ENCODE data around the gene TST. TPM values are rescaled to one million over a fixed set of nuclear protein-coding genes. Genes with fewer than 3 reads are reported as not detected.
"Not testable (repeated sequence)": the region's sequence is repeated elsewhere in the genome, so short reads cannot be mapped to it uniquely, and the experiment has no call there.

TST gene
- total RNA-seq, 1 experiment from 2014 or later: 12.7 TPM

DNA sequence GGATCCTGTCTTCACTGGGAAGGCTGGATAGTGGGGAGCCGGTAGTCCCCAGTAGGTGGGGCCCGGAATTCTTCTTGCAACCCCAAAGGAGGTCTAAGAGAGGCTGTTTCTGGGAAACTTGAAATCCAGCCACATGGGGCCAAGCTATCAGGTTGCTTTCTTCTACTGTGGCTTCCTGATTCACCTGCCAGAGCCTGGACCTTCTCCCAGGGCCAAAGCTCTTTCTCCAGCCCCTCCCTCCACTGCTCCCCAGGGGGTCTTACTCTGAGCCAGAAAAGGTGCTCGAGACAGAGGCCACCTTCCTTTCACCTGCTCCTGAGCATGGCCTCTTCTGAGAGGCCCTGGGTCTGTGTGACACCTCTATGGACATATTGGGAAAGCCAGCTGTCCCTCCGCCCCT lies 9.1 kb downstream of the TST start:
- Histone ChIP-seq H3K4me3 (no peak overlapping the region), H3K27me3 (replicated peaks) (peaks cover 15% of the 10 kb centered on the region), H3K4me1 (replicated peaks) (no peaks in the 10 kb centered on the region), H3K27ac (no peak overlapping the region), H3K36me3 (no peaks in the 10 kb centered on the region), H3K9me3 (replicated peaks) (no peaks in the 10 kb centered on the region; the same call in 1 of the 2 replicates)
- no peak for DNase-seq (ENCODE audit: low read depth in 1 of 2, low spot score in 2 of 2)

DNA sequence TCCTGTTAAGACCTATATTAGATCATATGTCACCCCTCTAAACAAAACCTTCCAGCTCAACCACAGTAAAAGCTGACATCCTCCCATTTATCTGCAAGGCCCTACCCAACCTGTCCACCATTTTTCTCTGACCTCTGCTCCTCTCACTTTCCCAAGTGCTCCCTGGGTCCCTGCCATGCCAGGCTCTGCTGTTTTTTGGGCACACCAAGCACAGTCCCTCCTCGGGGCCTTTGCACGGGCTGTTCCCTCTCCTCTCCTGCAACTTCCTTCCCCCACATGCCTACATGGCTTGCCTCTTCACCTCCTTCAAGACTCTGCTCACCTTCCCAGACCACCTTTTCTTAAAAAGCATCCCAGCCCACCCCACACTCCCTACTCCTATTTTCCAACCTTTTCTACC lies 9.8 kb downstream of the TST start:
- Histone ChIP-seq H3K4me3 (no peak overlapping the region), H3K4me1 (replicated peaks) (no peaks in the 10 kb centered on the region)

GRCh38 chr22:37008365-37008764 lies 10.9 kb downstream of the TST start:
- H3K36me3 ChIP-seq: no peaks in the 10 kb centered on the region
- H3K4me1 ChIP-seq (replicated peaks): no peaks in the 10 kb centered on the region
- H3K27ac ChIP-seq: no peak overlapping the region
- H3K9me3 ChIP-seq (replicated peaks): peaks cover 4% of the 10 kb centered on the region
- no peak for DNase-seq (ENCODE audit: low read depth in 1 of 2, low spot score in 2 of 2)
- peaks cover 18% of the 10 kb centered on the region for H3K27me3 ChIP-seq (replicated peaks)
- no peak overlapping the region for H3K4me3 ChIP-seq

More for the DNA sequence above, 9.8 kb downstream of the TST start:
- no peak overlapping the region for H3K27ac ChIP-seq
- peaks cover 18% of the 10 kb centered on the region for H3K27me3 ChIP-seq (replicated peaks)
- H3K9me3 ChIP-seq (replicated peaks): peaks cover 4% of the 10 kb centered on the region
- H3K36me3 ChIP-seq: no peaks in the 10 kb centered on the region
- no peak for DNase-seq (ENCODE audit: low read depth in 1 of 2, low spot score in 2 of 2)

DNA sequence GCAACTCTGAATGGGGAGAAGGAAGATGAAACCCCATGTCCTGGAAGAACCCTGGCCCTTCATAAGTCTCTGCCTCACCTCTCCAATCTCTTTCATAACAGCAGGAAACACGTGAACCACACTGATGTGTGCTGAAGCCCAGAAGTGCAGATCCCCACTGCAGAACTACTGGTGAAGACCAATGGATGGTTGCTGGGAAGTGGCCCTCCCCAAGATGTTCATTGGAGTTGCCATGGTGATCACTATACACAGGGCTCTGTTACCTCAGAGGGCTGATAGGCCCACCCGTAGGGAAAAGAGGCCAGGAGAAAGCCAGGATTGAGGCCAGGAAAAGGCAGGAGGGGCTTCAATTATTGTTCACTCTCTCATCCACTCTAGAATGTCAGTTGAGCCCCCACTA lies 11.6 kb downstream of the TST start:
- H3K9me3 ChIP-seq (replicated peaks): peaks cover 4% of the 10 kb centered on the region
- H3K4me1 ChIP-seq (replicated peaks): no peaks in the 10 kb centered on the region
- H3K36me3 ChIP-seq: no peaks in the 10 kb centered on the region
- H3K27me3 ChIP-seq (replicated peaks): peaks cover 21% of the 10 kb centered on the region
- no peak overlapping the region for H3K4me3 ChIP-seq
- DNase-seq (ENCODE audit: low read depth in 1 of 2, low spot score in 2 of 2): no peak
- no peak overlapping the region for H3K27ac ChIP-seq

- H3K4me1 ChIP-seq (replicated peaks): no peaks in the 10 kb centered on the region
- H3K27ac ChIP-seq: no peak overlapping the region
- H3K36me3 ChIP-seq: no peaks in the 10 kb centered on the region
- H3K4me3 ChIP-seq: no peak overlapping the region
- H3K9me3 ChIP-seq (replicated peaks): peaks cover 4% of the 10 kb centered on the region
- DNase-seq (ENCODE audit: low read depth in 1 of 2, low spot score in 2 of 2): no peak
- H3K27me3 ChIP-seq (replicated peaks): peaks cover 32% of the 10 kb centered on the region
Measured at GRCh38 chr22:37002633-37003032, 16.6 kb downstream of the TST start.

DNA sequence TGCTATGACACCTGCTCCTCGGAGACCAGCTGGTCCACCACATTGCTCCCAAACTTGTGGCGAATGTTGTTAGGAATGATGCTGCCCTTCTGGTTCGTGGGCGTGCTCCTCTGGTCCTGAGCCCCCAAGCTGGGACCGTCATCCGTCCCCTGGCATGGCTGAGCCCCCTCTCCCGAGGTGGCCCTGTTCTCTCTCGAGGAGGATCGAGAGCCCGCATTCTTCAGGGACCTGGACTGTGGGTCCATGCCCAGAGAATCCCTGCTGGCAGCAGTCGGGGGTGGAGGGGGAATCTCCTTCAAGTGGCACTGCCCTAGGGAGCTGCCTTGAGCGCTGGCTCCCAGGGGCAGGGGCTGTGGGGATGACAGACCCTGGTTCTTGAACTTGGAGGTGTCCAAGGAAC lies 17.4 kb downstream of the TST start:
- Histone ChIP-seq H3K27me3 (replicated peaks) (peaks cover 32% of the 10 kb centered on the region), H3K36me3 (no peaks in the 10 kb centered on the region), H3K4me3 (no peak overlapping the region), H3K27ac (no peak overlapping the region), H3K4me1 (replicated peaks) (no peaks in the 10 kb centered on the region), H3K9me3 (replicated peaks) (peaks cover 4% of the 10 kb centered on the region)
- no peak for DNase-seq (ENCODE audit: low read depth in 1 of 2, low spot score in 2 of 2)

DNA sequence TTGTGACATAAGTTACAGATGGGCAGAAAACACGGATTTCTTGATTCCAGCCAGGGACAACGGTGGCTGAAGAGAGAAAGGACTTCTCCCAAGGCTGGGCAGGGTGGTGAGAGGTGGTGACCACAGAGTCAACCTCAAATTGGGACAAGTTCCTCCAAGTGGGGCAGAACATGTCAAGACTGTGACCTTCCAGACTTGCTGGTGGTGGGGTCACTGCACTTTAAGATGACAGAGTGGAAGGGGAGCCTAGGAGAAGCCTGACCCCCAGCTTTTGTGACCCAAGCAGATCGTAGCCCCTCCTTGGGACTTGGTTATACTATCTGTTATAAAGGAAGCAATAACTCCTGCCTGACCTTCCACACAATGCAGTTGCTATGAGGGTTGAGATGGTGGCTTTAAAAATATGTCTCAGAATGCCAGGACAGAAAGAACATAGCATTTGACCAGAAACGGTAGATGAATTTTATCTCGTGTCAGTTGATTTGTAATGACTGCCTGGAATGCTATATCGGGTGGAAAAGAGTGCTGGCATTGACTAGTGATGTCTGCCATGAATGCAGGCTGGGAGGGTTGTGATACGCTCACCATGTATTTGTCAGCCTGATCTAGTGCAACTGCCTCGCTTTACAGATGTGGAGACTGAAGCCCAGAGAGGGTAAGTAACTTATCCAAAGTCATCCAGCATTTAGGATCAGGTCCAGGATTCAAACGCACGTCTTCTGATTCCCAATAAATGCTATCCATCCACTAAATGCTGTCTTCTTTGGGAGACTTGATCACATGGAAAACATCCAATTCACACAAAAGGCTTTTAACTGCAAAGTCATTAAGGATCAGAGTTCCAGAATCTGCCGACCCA lies 18.3 kb downstream of the TST start:
- Histone ChIP-seq H3K27me3 (replicated peaks) (peaks cover 24% of the 10 kb centered on the region), H3K9me3 (replicated peaks) (peaks cover 4% of the 10 kb centered on the region), H3K4me3 (no peak overlapping the region), H3K27ac (no peak overlapping the region), H3K36me3 (no peaks in the 10 kb centered on the region), H3K4me1 (replicated peaks) (no peaks in the 10 kb centered on the region)
- DNase-seq (ENCODE audit: low read depth in 1 of 2, low spot score in 2 of 2): no peak

DNA sequence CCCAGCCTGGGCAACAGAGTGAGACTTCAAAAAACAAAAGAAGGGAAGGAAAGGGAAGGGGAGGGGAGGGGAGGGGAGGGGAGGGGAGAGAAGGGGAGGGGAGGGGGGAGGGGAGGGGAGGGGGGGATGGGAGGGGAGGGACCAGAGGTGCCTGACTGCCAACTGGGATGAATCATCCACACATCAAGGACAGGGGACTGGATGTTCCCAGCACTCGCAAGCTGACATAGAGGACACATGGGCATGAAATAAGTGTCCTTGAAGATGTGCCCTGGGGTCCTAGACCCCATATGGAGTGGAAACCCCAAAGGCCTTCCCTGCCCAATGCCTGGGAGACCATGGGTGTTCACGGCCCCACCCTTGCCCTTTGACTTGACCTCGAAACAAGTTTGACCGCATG lies 19.8 kb downstream of the TST start:
- Histone ChIP-seq H3K9me3 (replicated peaks) (no peaks in the 10 kb centered on the region), H3K4me3 (no peak overlapping the region), H3K36me3 (no peaks in the 10 kb centered on the region), H3K4me1 (replicated peaks) (no peaks in the 10 kb centered on the region), H3K27ac (no peak overlapping the region), H3K27me3 (replicated peaks) (peaks cover 17% of the 10 kb centered on the region)
- no peak for DNase-seq (ENCODE audit: low read depth in 1 of 2, low spot score in 2 of 2)

- H3K27ac ChIP-seq: no peak overlapping the region
- DNase-seq (ENCODE audit: low read depth in 1 of 2, low spot score in 2 of 2): no peak
- peaks cover 21% of the 10 kb centered on the region for H3K27me3 ChIP-seq (replicated peaks)
- H3K36me3 ChIP-seq: no peaks in the 10 kb centered on the region
- H3K9me3 ChIP-seq (replicated peaks): no peaks in the 10 kb centered on the region
- H3K4me1 ChIP-seq (replicated peaks): no peaks in the 10 kb centered on the region
- H3K4me3 ChIP-seq: no peak overlapping the region
Measured at GRCh38 chr22:36998620-36999351, 20.5 kb downstream of the TST start.

GRCh38 chr22:36997746-36998145 lies 21.5 kb downstream of the TST start:
- Histone ChIP-seq H3K36me3 (no peaks in the 10 kb centered on the region), H3K9me3 (replicated peaks) (no peaks in the 10 kb centered on the region), H3K4me1 (replicated peaks) (no peaks in the 10 kb centered on the region), H3K4me3 (no peak overlapping the region), H3K27ac (no peak overlapping the region), H3K27me3 (replicated peaks) (peaks cover 29% of the 10 kb centered on the region)
- no peak for DNase-seq (ENCODE audit: low read depth in 1 of 2, low spot score in 2 of 2)

DNA sequence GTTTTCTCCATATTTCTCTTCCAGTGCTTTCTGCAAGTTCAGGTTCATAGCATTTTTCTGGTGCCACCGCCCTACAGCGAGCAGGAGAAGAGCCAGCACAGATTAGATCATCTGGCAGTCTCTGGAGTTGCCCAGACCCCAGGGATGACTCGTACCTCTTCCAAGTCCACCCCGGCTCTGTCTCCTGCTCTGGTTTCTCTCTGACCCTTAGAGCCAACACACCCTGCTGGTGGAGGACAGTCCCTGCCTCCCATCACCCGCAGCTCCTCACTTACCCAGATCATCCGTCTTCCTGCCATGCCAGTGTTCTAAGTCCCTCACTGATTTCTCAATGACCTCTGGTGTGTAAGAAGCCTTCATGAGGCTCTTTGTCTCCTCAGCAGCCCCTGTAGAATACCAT lies 28.0 kb downstream of the TST start:
- Histone ChIP-seq H3K4me3 (no peak overlapping the region), H3K36me3 (no peaks in the 10 kb centered on the region), H3K9me3 (replicated peaks) (peaks cover 1% of the 10 kb centered on the region), H3K4me1 (replicated peaks) (no peaks in the 10 kb centered on the region), H3K27me3 (replicated peaks) (peaks cover 39% of the 10 kb centered on the region), H3K27ac (no peak overlapping the region)
- no peak for DNase-seq (ENCODE audit: low read depth in 1 of 2, low spot score in 2 of 2)

DNA sequence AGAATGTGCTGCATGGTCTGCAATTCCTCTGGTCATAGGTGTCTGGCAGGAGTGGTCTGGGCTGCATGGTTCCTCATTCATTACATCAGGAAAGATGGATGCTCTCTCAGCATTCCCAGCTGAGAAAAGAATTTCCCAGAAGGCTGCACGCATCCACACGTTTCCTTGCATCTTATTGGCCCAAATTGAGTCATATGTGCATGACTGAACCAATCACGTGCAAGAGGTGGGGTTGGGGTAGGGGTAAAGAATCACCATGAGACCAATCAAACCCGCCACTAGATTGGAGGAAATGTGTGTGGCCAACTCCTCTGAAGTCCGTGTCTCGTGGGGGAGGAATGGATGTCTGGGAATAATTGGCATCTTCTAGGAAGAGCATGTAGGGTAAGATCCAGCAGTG lies 28.8 kb downstream of the TST start:
- no peak for DNase-seq (ENCODE audit: low read depth in 1 of 2, low spot score in 2 of 2)
- Histone ChIP-seq H3K27ac (no peak overlapping the region), H3K36me3 (no peaks in the 10 kb centered on the region), H3K27me3 (replicated peaks) (peaks cover 39% of the 10 kb centered on the region), H3K9me3 (replicated peaks) (peaks cover 6% of the 10 kb centered on the region), H3K4me1 (replicated peaks) (no peaks in the 10 kb centered on the region), H3K4me3 (no peak overlapping the region)

DNA sequence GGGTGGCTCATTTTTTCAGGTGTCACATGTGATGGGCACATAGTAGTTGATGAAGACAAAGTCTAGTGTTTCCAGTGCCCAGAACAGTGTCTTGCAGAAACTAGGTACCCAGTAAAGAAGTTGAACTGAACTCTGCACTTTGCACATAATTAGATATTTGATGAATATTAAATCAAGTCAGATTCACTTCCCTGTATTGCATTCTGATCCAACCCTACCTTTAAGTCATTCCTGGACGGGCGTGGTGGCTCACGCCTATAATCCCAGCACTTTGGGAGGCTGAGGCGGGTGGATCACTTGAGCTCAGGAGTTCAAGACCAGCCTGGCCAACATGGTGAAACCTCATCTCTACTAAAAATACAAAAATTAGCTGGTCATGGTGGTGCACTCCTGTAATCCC lies 30.2 kb downstream of the TST start:
- peaks cover 33% of the 10 kb centered on the region for H3K27me3 ChIP-seq (replicated peaks)
- not testable (repeated sequence) for DNase-seq (ENCODE audit: low read depth in 1 of 2, low spot score in 2 of 2); H3K4me1 ChIP-seq (replicated peaks); H3K27ac ChIP-seq; H3K4me3 ChIP-seq; H3K9me3 ChIP-seq (replicated peaks); H3K36me3 ChIP-seq

GRCh38 chr22:36988075-36988832 lies 31.0 kb downstream of the TST start:
- peaks cover 26% of the 10 kb centered on the region for H3K27me3 ChIP-seq (replicated peaks)
- no peak for DNase-seq (ENCODE audit: low read depth in 1 of 2, low spot score in 2 of 2)
- no peak overlapping the region for H3K4me3 ChIP-seq
- H3K27ac ChIP-seq: no peak overlapping the region
- H3K9me3 ChIP-seq (replicated peaks): peaks cover 6% of the 10 kb centered on the region
- no peaks in the 10 kb centered on the region for H3K4me1 ChIP-seq (replicated peaks)
- no peaks in the 10 kb centered on the region for H3K36me3 ChIP-seq
